ENCODE measurements around the gene SLC1A3. TPM values are rescaled to one million over a fixed set of nuclear protein-coding genes. Genes with fewer than 3 reads are reported as not detected.

The SLC1A3 gene
- total RNA-seq, 4 donors from 2014 or later = 9.3 to 17.0 (median 15.4) TPM

DNA sequence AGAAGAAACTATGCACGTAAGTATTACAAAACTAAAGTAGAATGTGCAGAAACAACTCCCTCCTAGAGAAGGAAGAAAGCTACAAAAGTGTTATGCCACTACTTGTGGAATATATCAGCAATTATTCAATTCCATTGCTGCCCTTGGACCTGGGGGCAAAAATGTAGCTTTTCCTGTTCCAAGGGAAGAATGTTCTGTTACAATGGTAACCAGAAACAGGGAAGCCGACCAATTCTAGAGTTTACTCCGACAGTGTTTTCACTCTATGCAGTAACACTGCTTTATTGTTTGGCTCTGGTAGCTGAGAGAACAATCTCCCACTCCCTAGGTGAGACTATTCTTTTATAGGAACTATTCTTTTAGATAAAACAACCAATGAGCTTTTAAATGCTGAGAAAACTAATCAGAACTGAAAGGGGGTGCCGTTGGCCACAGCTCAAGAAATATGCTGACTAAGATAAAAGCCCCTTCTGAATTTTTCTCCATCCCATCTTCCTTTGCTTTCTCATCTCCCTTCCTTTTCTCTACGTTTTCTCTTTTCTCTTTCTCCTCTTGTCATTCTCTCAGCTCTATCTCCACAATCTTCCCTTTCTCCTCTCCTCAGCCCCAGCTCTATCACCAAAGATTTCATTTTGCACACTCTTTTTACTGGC is 54.1 kb downstream of the SLC1A3 start:
- Histone ChIP-seq H3K36me3 (no peaks in the 10 kb centered on the region), H3K9me3 (no peaks in the 10 kb centered on the region)

DNA sequence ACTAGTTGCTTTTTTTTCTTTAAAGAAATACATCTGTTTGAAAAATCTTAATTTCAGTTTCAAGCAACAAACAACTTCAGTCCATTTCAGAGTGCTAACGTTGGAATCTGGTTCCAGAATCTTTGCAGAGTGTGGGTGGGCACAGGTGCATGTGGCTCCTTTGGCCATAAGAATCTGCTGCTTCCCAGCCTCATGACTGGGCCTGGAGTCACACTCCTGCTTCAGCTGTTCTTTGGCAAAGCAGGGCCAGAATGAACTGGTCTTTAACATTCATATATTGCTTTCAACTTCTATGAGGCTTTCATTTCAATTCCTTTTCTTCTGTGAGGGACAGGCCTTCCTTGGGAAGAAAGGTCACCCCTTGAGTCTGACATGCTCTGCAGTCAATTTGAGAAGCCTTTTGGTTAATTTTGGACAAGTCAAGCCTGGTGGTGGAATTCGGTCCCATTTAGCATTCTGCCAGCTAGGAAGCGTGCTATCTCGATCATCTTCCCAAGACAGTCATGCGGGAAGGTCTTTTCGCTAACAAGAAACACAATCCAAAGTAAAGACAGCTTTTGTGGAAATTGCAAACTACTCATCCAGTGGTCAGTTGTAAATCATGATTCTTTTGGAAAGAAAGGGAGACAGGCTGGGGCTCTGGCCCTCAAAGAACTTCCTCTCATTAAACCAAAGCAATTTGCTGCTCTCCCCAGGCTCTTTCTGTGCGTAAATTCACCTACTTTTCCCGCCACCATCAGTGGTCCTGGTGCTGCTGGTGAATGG is 55.2 kb downstream of the SLC1A3 start:
- Histone ChIP-seq H3K36me3 (no peaks in the 10 kb centered on the region), H3K27ac (no peak overlapping the region), H3K27me3 (no peaks in the 10 kb centered on the region), H3K9me3 (no peaks in the 10 kb centered on the region), H3K4me3 (replicated peaks in 1 of 3) (no peak overlapping the region), H3K4me1 (peaks cover 20 to 25% of the 10 kb centered on the region in 2 donors)
- TF ChIP-seq CTCF (IDR thresholded peaks at IDR 0.05) (no peak), POLR2A (IDR thresholded peaks at IDR 0.05) (no peak)
- intact Hi-C loops (cut with DNase I) = no loop called here
- DNase-seq = no peak
- WGBS, 2 donors = 94 to 98% methylated on average over 8 of the region's 8 CpGs

More for the DNA sequence above, 54.1 kb downstream of the SLC1A3 start:
- Histone ChIP-seq H3K27ac (no peak overlapping the region), H3K27me3 (no peaks in the 10 kb centered on the region), H3K4me1 (peaks cover 14 to 15% of the 10 kb centered on the region in 2 donors), H3K4me3 (replicated peaks in 1 of 3) (no peak overlapping the region)
- intact Hi-C loops (cut with DNase I) = no loop called here
- TF ChIP-seq CTCF (IDR thresholded peaks at IDR 0.05) = no peak
- no peak for TF ChIP-seq POLR2A (IDR thresholded peaks at IDR 0.05)
- no peak for DNase-seq
- 69 to 71% methylated on average over 5 of the region's 5 CpGs for WGBS, 2 donors

DNA sequence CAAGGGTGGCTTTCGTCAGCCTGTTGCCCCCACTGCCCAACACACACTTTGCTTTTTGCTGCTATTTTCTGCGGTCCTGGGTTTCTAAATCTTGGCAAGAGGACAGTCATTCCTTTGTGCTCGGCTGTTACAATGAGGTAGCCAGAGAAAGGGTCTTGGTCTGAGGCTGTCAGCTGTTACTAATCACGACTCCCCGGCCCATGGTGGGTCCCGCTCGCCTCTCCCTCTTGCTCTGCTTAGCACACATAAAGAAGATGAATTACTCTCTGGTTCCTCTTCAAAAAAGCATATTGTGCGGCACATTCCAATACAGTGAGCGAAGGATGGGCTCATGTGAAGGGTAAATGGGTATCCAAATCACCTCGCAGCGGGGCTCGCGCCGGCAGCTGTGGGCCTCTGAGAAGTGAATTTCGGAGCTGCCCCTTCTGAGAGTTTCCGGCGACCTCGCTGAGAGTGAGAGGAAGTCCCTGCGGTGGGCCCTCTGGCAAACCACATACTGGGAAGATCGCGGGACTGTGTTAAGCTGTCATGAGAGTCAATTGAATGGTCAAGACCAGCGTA is 56.0 kb downstream of the SLC1A3 start:
- 92 to 95% methylated on average over 22 of the region's 22 CpGs for WGBS, 2 donors
- intact Hi-C loops (cut with DNase I) = no loop called here
- TF ChIP-seq POLR2A (IDR thresholded peaks at IDR 0.05) = no peak
- no peaks in the 10 kb centered on the region for H3K36me3 ChIP-seq
- H3K27me3 ChIP-seq = no peaks in the 10 kb centered on the region
- no peaks in the 10 kb centered on the region for H3K9me3 ChIP-seq
- H3K4me1 ChIP-seq = peaks cover 19 to 26% of the 10 kb centered on the region in 2 donors
- H3K27ac ChIP-seq = no peak overlapping the region
- no peak for DNase-seq
- H3K4me3 ChIP-seq (replicated peaks in 1 of 3) = no peak overlapping the region

DNA sequence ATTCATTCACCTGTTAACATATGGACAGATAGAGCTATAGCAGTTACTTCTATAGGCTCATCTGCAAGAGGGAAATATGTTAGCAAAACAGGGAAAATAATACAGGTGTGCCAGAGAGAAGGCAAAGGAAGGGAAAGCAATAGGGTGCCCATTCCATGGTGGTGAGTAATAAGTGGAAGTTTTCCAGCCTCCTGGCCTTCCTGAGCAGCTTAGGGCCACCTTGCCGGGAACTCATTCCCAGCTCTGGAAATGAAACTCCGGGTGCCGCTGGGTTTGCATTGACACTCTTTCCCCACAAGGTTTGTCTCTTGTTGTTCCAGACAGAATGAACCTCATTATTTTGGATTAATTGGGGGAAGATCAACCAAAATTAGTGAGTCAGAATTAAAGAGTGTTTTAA is 58.4 kb downstream of the SLC1A3 start:
- Histone ChIP-seq H3K9me3 (no peaks in the 10 kb centered on the region), H3K36me3 (no peaks in the 10 kb centered on the region), H3K27me3 (no peaks in the 10 kb centered on the region), H3K4me3 (replicated peaks in 1 of 3) (no peak overlapping the region), H3K4me1 (peaks cover 15 to 18% of the 10 kb centered on the region in 2 donors), H3K27ac (no peak overlapping the region)
- TF ChIP-seq POLR2A (IDR thresholded peaks at IDR 0.05) (no peak), CTCF (IDR thresholded peaks at IDR 0.05) (no peak)
- DNase-seq = no peak
- WGBS, 2 donors = 70 to 96% methylated on average over 3 of the region's 3 CpGs
- intact Hi-C loops (cut with DNase I) = no loop called here

DNA sequence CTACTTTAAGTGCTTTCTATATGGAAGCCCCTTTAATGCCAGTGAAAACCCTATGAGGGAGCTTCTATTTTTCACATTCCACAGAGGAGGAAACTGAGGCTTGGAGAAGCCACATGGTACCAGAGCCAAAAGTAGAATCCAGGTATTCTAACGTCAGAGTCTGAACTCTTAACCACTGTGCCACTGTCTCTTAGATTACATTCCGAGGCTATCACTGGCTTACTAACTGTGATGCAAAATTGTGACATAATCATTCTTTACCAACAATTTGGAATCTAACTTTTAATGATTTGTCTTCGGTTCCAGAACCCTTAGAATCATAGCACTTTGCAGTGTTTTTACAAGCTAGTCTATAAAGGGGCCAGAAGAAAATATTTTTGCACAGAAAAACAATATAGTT is 59.2 kb downstream of the SLC1A3 start:
- H3K36me3 ChIP-seq = no peaks in the 10 kb centered on the region
- intact Hi-C loops (cut with DNase I) = no loop called here
- no peak for DNase-seq
- no peaks in the 10 kb centered on the region for H3K27me3 ChIP-seq
- no peak overlapping the region for H3K4me3 ChIP-seq (replicated peaks in 1 of 3)
- WGBS, 2 donors = 49 to 61% methylated on average over 3 of the region's 3 CpGs
- no peak overlapping the region for H3K27ac ChIP-seq
- no peaks in the 10 kb centered on the region for H3K9me3 ChIP-seq
- TF ChIP-seq POLR2A (IDR thresholded peaks at IDR 0.05) (no peak), CTCF (IDR thresholded peaks at IDR 0.05) (no peak)
- H3K4me1 ChIP-seq = peaks cover 15 to 18% of the 10 kb centered on the region in 2 donors

All from thyroid gland (tissue), 4 donors.